Panc1 (cell line): ENCODE measurements around the gene TTC3. TPM values are rescaled to one million over a fixed set of nuclear protein-coding genes. Genes with fewer than 3 reads are reported as not detected.

Experiments used
- ATAC-seq: fragments of 200-7000 bp; cut with Tn5 transposase; 2 replicates; pipeline ENCODE4 v1.9.1; 2020; ENCODE audit warnings: mild to moderate bottlenecking, moderate library complexity
- BruUV-seq: library from RNA; stranded (reverse); fragments of 400-500 nt; replicated peaks from 2 replicates; lab custom pipeline; 2021; lab: Mats Ljungman, UMichigan
- CTCF ChIA-PET: fragments of 300-600 bp; sonication (Branson Sonifier 250); formaldehyde crosslinking; loops from one replicate; lab custom pipeline; 2022; ENCODE audit warnings: antibody characterized with exemption; lab: Charles Lee
- POLR2A ChIA-PET: fragments of 300-600 bp; sonication (Branson Sonifier 250); formaldehyde crosslinking; loops from one replicate; lab custom pipeline; 2022; ENCODE audit warnings: antibody characterized with exemption; lab: Charles Lee
- DNase-seq: peaks from one replicate; pipeline ENCODE4 v3.0.0-alpha.2; 2010; ENCODE audit warnings: low read depth, low spot score
- H3K27ac ChIP-seq: 2 replicates; pipeline ENCODE4 v1.5.1; 2011; ENCODE audit warnings: mild to moderate bottlenecking, low read length, inconsistent platforms
- H3K27me3 ChIP-seq: fragments of 200-500 bp; sonication (Bioruptor generic); 2 replicates; pipeline ENCODE4 v1.6.0; 2014; ENCODE audit warnings: low read length, inconsistent platforms; ENCODE audit not compliant: control insufficient read depth, insufficient read depth
- H3K36me3 ChIP-seq: fragments of 200-500 bp; sonication (Bioruptor generic); 2 replicates; pipeline ENCODE4 v1.5.1; 2014; ENCODE audit warnings: inconsistent platforms, mild to moderate bottlenecking, low read length, moderate library complexity; ENCODE audit not compliant: control insufficient read depth, insufficient read depth
- H3K4me1 ChIP-seq: 2 replicates; pipeline ENCODE4 v1.5.1; 2011; ENCODE audit warnings: inconsistent platforms, mild to moderate bottlenecking, low read length, moderate library complexity; ENCODE audit not compliant: control insufficient read depth, insufficient read depth
- H3K4me3 ChIP-seq, 2 experiments: 2 replicates each; pipeline ENCODE4 v1.5.1; 2011 to 2012; ENCODE audit warnings: low read depth in 2 of 2, low read length in 2 of 2, mild to moderate bottlenecking in 2 of 2, inconsistent platforms in 1 of 2, moderate library complexity in 1 of 2
- H3K9me3 ChIP-seq: fragments of 200-500 bp; sonication (Bioruptor generic); 2 replicates; pipeline ENCODE4 v1.5.1; 2014; ENCODE audit warnings: low read depth, mild to moderate bottlenecking, inconsistent platforms, low read length, moderate library complexity; ENCODE audit not compliant: control insufficient read depth, insufficient read depth
- CTCF ChIP-seq: fragments of 450-650 bp; IDR thresholded peaks from 2 replicates; pipeline ENCODE4 v1.5.1; 2017; ENCODE audit warnings: mild to moderate bottlenecking
- POLR2AphosphoS5 ChIP-seq: IDR thresholded peaks from 2 replicates; pipeline ENCODE4 v1.6.1; 2012; ENCODE audit warnings: mild to moderate bottlenecking, low read depth, low read length, moderate library complexity
- REST ChIP-seq, 2 experiments: IDR thresholded peaks; 2 replicates each; pipeline ENCODE4 v1.6.1; 2011 to 2012; ENCODE audit warnings: low read depth in 2 of 2, control low read depth in 1 of 2, low read length in 1 of 2, mild to moderate bottlenecking in 1 of 2, moderate library complexity in 1 of 2; ENCODE audit not compliant: insufficient read depth in 1 of 2
- SIN3A ChIP-seq: IDR thresholded peaks from 2 replicates; pipeline ENCODE4 v1.6.1; 2012; ENCODE audit warnings: low read depth, mild to moderate bottlenecking, low read length, moderate library complexity, borderline replicate concordance; ENCODE audit not compliant: insufficient read depth
- TCF7L2 ChIP-seq: IDR thresholded peaks from 2 replicates; pipeline ENCODE4 v1.6.1; 2011; ENCODE audit warnings: mild to moderate bottlenecking, low read depth, low read length, inconsistent platforms
- in situ Hi-C: cut with HindIII; loops from 2 replicates; pipeline ENCODE4 v1.10.0; 2016; ENCODE audit warnings: low sequenced_read_pairs, low pct_unique_long_range_greater_than_20kb
- intact Hi-C: fragments of 100-400 bp; cut with micrococcal nuclease; formaldehyde crosslinking; loops from one replicate; pipeline ENCODE4 v1.10.0; 2022; ENCODE audit not compliant: unreplicated experiment
- total RNA-seq: library from RNA; stranded (reverse); gene quantifications from one replicate; pipeline ENCODE4 v1.2.1, GENCODE V29; 2021; ENCODE audit not compliant: unreplicated experiment

TTC3 gene
- total RNA-seq, 1 experiment from 2014 or later = 83.0 TPM

- peaks cover 13% of the 10 kb centered on the region for H3K4me1 ChIP-seq
- TF ChIP-seq SIN3A (no peak), REST (IDR thresholded peaks at IDR 0.05; ENCODE audit: insufficient read depth in 1 of 2, low read depth in 2 of 2, low read length in 1 of 2) (no peak), CTCF (no peak), TCF7L2 (no peak), POLR2AphosphoS5 (no peak)
- POLR2A ChIA-PET = no interaction called here
These were observed 8.2 kb upstream of the TTC3 start for GRCh38 chr21:37064841-37065240.

GRCh38 chr21:37065561-37066177 is 7.4 kb upstream of the TTC3 start:
- Histone ChIP-seq H3K4me3 (no peak overlapping the region), H3K4me1 (peaks cover 6% of the 10 kb centered on the region), H3K27ac (no peak overlapping the region), H3K27me3 (no peaks in the 10 kb centered on the region), H3K9me3 (no peaks in the 10 kb centered on the region), H3K36me3 (no peaks in the 10 kb centered on the region; the same call in 1 of the 2 replicates)
- DNase-seq (no peak), ATAC-seq (no peak)
- intact Hi-C loops (no loop called here), in situ Hi-C loops (no loop called here)
- BruUV-seq = no TSS peak
- TF ChIP-seq REST (IDR thresholded peaks at IDR 0.05; ENCODE audit: insufficient read depth in 1 of 2, low read depth in 2 of 2, low read length in 1 of 2) (no peak), TCF7L2 (no peak), POLR2AphosphoS5 (no peak), SIN3A (no peak), CTCF (no peak)
- ChIA-PET CTCF (no interaction called here), POLR2A (no interaction called here)

More at GRCh38 chr21:37064841-37065240, 8.2 kb upstream of the TTC3 start:
- Histone ChIP-seq H3K27me3 (no peaks in the 10 kb centered on the region), H3K4me3 (no peak overlapping the region), H3K36me3 (no peaks in the 10 kb centered on the region; the same call in 1 of the 2 replicates), H3K9me3 (no peaks in the 10 kb centered on the region), H3K27ac (no peak overlapping the region)
- intact Hi-C loops (no loop called here), in situ Hi-C loops (no loop called here)
- BruUV-seq = no TSS peak
- CTCF ChIA-PET = no interaction called here
- ATAC-seq (no peak), DNase-seq (no peak)
